Measurements from ENCODE around the gene DGKA.

- TF ChIP-seq OSR1 (CRISPR knock-in tag; IDR thresholded peaks at IDR 0.05) (no peak), RARB (CRISPR knock-in tag; IDR thresholded peaks at IDR 0.05) (no peak), ARNTL (CRISPR knock-in tag; IDR thresholded peaks at IDR 0.05; ENCODE audit: borderline replicate concordance, low read depth) (no peak), CSDC2 (CRISPR knock-in tag; IDR thresholded peaks at IDR 0.05) (no peak), CSRNP3 (CRISPR knock-in tag; IDR thresholded peaks at IDR 0.05) (no peak), SNAI2 (CRISPR knock-in tag; IDR thresholded peaks at IDR 0.05) (no peak), ZFP3 (CRISPR knock-in tag; IDR thresholded peaks at IDR 0.05) (no peak)
- TF ChIP-seq, protein P1, sequence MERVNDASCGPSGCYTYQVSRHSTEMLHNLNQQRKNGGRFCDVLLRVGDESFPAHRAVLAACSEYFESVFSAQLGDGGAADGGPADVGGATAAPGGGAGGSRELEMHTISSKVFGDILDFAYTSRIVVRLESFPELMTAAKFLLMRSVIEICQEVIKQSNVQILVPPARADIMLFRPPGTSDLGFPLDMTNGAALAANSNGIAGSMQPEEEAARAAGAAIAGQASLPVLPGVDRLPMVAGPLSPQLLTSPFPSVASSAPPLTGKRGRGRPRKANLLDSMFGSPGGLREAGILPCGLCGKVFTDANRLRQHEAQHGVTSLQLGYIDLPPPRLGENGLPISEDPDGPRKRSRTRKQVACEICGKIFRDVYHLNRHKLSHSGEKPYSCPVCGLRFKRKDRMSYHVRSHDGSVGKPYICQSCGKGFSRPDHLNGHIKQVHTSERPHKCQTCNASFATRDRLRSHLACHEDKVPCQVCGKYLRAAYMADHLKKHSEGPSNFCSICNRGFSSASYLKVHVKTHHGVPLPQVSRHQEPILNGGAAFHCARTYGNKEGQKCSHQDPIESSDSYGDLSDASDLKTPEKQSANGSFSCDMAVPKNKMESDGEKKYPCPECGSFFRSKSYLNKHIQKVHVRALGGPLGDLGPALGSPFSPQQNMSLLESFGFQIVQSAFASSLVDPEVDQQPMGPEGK (CRISPR knock-in tag; IDR thresholded peaks at IDR 0.05; ENCODE audit: borderline replicate concordance): no peak
Observed at GRCh38 chr12:55955800-55956508, 25.0 kb downstream of the DGKA start.
